ENCODE results near the gene C20orf204. TPM values are rescaled to one million over a fixed set of nuclear protein-coding genes. Genes with fewer than 3 reads are reported as not detected.

The C20orf204 gene
- total RNA-seq, 2 experiments from 2014 or later = 6.1 to 6.4 TPM

DNA sequence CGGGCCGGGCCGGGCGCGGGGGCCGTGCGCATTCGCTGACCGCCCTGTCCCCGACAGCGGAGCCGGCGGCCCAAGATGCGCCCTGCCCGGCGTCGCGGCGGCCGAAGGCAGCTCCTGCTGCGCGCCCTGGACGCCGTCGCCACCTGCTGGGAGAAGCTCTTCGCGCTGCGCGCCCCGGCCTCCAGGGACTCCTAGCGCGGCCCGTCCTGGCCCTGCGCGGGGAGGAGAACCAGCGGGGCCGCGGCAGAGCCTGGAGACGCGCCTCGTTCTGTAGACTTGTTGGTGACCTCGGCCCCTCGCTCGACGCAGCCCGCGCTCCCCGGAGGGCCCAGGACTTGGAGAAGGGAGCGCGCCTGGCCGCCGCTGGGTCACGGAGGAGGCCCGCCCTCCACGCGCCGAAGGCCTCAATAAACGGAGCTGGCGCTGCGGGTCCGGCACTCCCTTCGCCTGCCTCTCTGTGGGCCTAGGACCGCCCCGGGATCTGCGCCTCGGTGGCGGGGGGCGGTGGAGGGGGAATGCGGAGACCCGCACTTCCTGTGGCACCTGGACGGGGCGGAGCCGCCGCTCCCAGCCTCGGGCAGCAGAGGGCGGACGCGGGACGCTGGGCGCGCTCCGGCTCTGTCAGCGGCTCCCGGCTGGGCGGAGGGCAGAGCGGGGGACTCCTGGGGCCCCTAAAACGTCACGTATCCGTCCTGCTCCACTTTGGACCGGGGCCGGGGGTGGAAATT lies 2.7 kb downstream of the C20orf204 start:
- Histone ChIP-seq H3K4me3 (ENCODE audit: low read length) (peak overlapping the region; percentile 49), H3K4me1 (ENCODE audit: insufficient read depth, low read length) (peaks cover 85% of the 10 kb centered on the region), H3K36me3 (ENCODE audit: insufficient read depth, low read length) (peaks cover 2% of the 10 kb centered on the region), H3K27me3 (ENCODE audit: control insufficient read depth in 1 of 2, insufficient read depth in 2 of 2, low read length in 2 of 2) (peaks cover 0 to 4% of the 10 kb centered on the region in 2 experiments), H3K27ac (ENCODE audit: low read depth in 1 of 2, low read length in 2 of 2) (peak overlapping the region in 1 of 2 donors; percentile 13), H3K9me3 (ENCODE audit: control insufficient read depth in 1 of 2, insufficient read depth in 1 of 2, low read length in 2 of 2) (no peaks in the 10 kb centered on the region)
- Mint-ChIP-seq H3K36me3 (ENCODE audit: low read depth) (peaks cover 7% of the 10 kb centered on the region), H3K4me1 (ENCODE audit: low read depth) (peaks cover 39% of the 10 kb centered on the region), H3K27me3 (no peaks in the 10 kb centered on the region), H3K27ac (no peak overlapping the region), H3K9me3 (no peaks in the 10 kb centered on the region), H3K4me3 (peak overlapping the region; percentile 75)
- ATAC-seq (ENCODE audit: poor library complexity) = peak; percentile 82
- POLR2A ChIA-PET = interaction anchor here (0.6 to 3.2 kb wide), 20 partner anchors 9 to 500 kb away, joined by 3 to 36 read pairs (median 4); partner anchors contain the start of genes LKAAEAR1, OPRL1, PCMTD2 and PRPF6
- peak; percentile 61 to 88 (median 78) for DNase-seq
- peak; percentile 93 for TF ChIP-seq CTCF (IDR thresholded peaks at IDR 0.05)
- intact Hi-C loops (cut with DNase I, micrococcal nuclease) = loop anchor here (1.0 to 10.0 kb wide), 5 partner anchors 19 to 82 kb away; partner anchors contain the start of genes PRPF6 (in 2 of the 2) and OPRL1 (in 1 of the 2)
- CTCF ChIA-PET = interaction anchor here (0.6 to 2.9 kb wide), 34 partner anchors 9 to 518 kb away, joined by 3 to 40 read pairs (median 6); partner anchors contain the start of genes LKAAEAR1, PPDPF, PRPF6 and RTEL1

- Histone ChIP-seq H3K27ac (ENCODE audit: low read depth in 1 of 2, low read length in 2 of 2) (peak overlapping the region in 1 of 2 donors; percentile 13), H3K4me3 (ENCODE audit: low read length) (peak overlapping the region; percentile 49), H3K9me3 (ENCODE audit: control insufficient read depth in 1 of 2, insufficient read depth in 1 of 2, low read length in 2 of 2) (no peaks in the 10 kb centered on the region), H3K27me3 (ENCODE audit: control insufficient read depth in 1 of 2, insufficient read depth in 2 of 2, low read length in 2 of 2) (peaks cover 0 to 4% of the 10 kb centered on the region in 2 experiments), H3K36me3 (ENCODE audit: insufficient read depth, low read length) (no peaks in the 10 kb centered on the region), H3K4me1 (ENCODE audit: insufficient read depth, low read length) (peaks cover 77% of the 10 kb centered on the region)
- DNase-seq (no peak), ATAC-seq (ENCODE audit: poor library complexity) (no peak)
- ChIA-PET CTCF (interaction anchor here (1.0 to 2.9 kb wide), 17 partner anchors 13 to 175 kb away, joined by 3 to 40 read pairs (median 11); partner anchors contain the start of genes LKAAEAR1, PRPF6, SAMD10 and TCEA2), POLR2A (interaction anchor here (0.6 to 3.2 kb wide), 14 partner anchors 12 to 216 kb away, joined by 3 to 36 read pairs (median 4); partner anchors contain the start of genes OPRL1, PCMTD2, PRPF6 and RGS19)
- TF ChIP-seq CTCF (IDR thresholded peaks at IDR 0.05) = no peak
- Mint-ChIP-seq H3K4me3 (peak overlapping the region; percentile 89), H3K9me3 (no peaks in the 10 kb centered on the region), H3K27ac (peak overlapping the region; percentile 75), H3K27me3 (no peaks in the 10 kb centered on the region), H3K4me1 (ENCODE audit: low read depth) (peaks cover 47% of the 10 kb centered on the region), H3K36me3 (ENCODE audit: low read depth) (no peaks in the 10 kb centered on the region)
- intact Hi-C loops (cut with DNase I, micrococcal nuclease) = loop anchor here (1.0 to 10.0 kb wide), 6 partner anchors 18 to 81 kb away; partner anchors contain the start of genes PRPF6 (in 2 of the 2), OPRL1 (in 1 of the 2) and RGS19 (in 1 of the 2)
Measured at GRCh38 chr20:64039293-64040160, 3.5 kb downstream of the C20orf204 start.
